ENCODE measurements around the gene MRNIP.

DNA sequence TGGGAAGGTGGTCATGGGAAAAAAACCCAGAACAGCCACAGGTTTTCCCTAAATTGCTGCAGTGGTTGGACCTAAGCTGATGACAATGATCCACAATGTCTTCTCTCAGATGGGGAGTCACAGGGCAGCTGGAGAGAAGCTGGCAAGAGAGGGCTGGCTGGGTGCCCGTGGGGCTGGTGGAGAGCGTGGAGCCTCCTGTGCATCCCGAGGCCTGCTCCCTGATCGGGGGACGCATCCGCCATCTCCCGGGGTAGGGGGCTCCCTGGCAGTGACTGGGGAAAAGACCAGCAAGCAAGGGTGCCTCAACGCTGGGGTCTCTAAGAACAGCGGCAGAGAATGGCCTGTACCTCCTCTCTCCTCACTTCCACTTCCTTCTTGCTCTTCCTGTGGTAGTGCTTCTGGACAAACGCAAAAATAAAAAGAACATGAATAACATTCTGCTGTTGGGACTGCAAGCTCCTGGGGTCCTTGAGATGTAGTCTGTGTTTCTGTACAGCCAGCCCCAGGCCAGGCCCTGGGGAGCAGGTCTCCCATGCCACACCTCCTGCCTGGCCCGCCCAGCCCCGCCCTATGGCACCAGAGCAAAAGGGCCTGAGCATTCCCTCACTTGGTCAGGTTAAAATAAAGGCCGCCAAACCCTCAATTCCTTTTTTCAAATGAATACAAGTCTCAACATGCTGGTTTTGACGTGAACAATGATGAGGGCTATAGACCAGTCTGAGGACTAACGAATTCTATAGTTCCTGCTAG, 7.0 kb upstream of the MRNIP start:
- TF ChIP-seq TAF1 (conservative IDR thresholded peaks at IDR 0.05) (no peak), NR2F2 (IDR thresholded peaks at IDR 0.05) (no peak), FOXA1 (IDR thresholded peaks at IDR 0.05) (no peak), YY1 (IDR thresholded peaks at IDR 0.05) (no peak)
- TF ChIP-seq, protein P1, sequence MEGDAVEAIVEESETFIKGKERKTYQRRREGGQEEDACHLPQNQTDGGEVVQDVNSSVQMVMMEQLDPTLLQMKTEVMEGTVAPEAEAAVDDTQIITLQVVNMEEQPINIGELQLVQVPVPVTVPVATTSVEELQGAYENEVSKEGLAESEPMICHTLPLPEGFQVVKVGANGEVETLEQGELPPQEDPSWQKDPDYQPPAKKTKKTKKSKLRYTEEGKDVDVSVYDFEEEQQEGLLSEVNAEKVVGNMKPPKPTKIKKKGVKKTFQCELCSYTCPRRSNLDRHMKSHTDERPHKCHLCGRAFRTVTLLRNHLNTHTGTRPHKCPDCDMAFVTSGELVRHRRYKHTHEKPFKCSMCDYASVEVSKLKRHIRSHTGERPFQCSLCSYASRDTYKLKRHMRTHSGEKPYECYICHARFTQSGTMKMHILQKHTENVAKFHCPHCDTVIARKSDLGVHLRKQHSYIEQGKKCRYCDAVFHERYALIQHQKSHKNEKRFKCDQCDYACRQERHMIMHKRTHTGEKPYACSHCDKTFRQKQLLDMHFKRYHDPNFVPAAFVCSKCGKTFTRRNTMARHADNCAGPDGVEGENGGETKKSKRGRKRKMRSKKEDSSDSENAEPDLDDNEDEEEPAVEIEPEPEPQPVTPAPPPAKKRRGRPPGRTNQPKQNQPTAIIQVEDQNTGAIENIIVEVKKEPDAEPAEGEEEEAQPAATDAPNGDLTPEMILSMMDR (IDR thresholded peaks at IDR 0.05; ENCODE audit: low read depth, low read length, missing input control): no peak
- TF ChIP-seq, protein P2, sequence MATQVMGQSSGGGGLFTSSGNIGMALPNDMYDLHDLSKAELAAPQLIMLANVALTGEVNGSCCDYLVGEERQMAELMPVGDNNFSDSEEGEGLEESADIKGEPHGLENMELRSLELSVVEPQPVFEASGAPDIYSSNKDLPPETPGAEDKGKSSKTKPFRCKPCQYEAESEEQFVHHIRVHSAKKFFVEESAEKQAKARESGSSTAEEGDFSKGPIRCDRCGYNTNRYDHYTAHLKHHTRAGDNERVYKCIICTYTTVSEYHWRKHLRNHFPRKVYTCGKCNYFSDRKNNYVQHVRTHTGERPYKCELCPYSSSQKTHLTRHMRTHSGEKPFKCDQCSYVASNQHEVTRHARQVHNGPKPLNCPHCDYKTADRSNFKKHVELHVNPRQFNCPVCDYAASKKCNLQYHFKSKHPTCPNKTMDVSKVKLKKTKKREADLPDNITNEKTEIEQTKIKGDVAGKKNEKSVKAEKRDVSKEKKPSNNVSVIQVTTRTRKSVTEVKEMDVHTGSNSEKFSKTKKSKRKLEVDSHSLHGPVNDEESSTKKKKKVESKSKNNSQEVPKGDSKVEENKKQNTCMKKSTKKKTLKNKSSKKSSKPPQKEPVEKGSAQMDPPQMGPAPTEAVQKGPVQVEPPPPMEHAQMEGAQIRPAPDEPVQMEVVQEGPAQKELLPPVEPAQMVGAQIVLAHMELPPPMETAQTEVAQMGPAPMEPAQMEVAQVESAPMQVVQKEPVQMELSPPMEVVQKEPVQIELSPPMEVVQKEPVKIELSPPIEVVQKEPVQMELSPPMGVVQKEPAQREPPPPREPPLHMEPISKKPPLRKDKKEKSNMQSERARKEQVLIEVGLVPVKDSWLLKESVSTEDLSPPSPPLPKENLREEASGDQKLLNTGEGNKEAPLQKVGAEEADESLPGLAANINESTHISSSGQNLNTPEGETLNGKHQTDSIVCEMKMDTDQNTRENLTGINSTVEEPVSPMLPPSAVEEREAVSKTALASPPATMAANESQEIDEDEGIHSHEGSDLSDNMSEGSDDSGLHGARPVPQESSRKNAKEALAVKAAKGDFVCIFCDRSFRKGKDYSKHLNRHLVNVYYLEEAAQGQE (IDR thresholded peaks at IDR 0.05): no peak
